HepG2 (cell line): ENCODE data around the gene CRK. TPM values are rescaled to one million over a fixed set of nuclear protein-coding genes. Genes with fewer than 3 reads are reported as not detected.
A peak's percentile ranks its signal among the peaks of the same experiment; 100 is the strongest.

Source experiments
- ATF7 ChIP-seq, 2 experiments: fragments of 450-650 bp in 1 of 2; sonication (generic) in 1 of 2; formaldehyde crosslinking in 1 of 2; IDR thresholded peaks; 2 replicates each; pipeline versions ENCODE4 v1.4.0 to v1.6.1; 2016 to 2020; ENCODE audit warnings: antibody characterized with exemption in 1 of 2, mild to moderate bottlenecking in 1 of 2, missing genetic modification reagents in 1 of 2
- FOXK2 ChIP-seq: fragments of 450-650 bp; IDR thresholded peaks from 2 replicates; pipeline ENCODE4 v1.6.1; 2016
- HCFC1 ChIP-seq: fragments of 150-350 bp; IDR thresholded peaks from 2 replicates; pipeline ENCODE4 v1.6.1; 2014; ENCODE audit warnings: low read depth, low read length
- LBX2 ChIP-seq: sonication (generic); formaldehyde crosslinking; IDR thresholded peaks from 2 replicates; pipeline ENCODE4 v1.5.0; 2020; ENCODE audit warnings: missing genetic modification reagents, mild to moderate bottlenecking, borderline replicate concordance
- MAFG ChIP-seq: sonication (generic); formaldehyde crosslinking; IDR thresholded peaks from 2 replicates; pipeline ENCODE4 v1.5.1; 2020; ENCODE audit warnings: mild to moderate bottlenecking, missing genetic modification reagents
- MLXIP ChIP-seq: sonication (generic); formaldehyde crosslinking; IDR thresholded peaks from 2 replicates; pipeline ENCODE4 v1.9.0; 2021; ENCODE audit warnings: missing genetic modification reagents, borderline replicate concordance
- RBM39 ChIP-seq: fragments of 200-400 bp; formaldehyde crosslinking; IDR thresholded peaks from one replicate; pipeline ENCODE4 v1.6.1; 2018; ENCODE audit warnings: antibody characterized with exemption, mild to moderate bottlenecking, low read depth, low read length; ENCODE audit not compliant: poor library complexity, severe bottlenecking
- SMARCC2 ChIP-seq: fragments of 450-650 bp; IDR thresholded peaks from 2 replicates; pipeline ENCODE4 v1.6.1; 2017; ENCODE audit warnings: antibody characterized with exemption, mild to moderate bottlenecking
- TCF7 ChIP-seq: sonication (generic); IDR thresholded peaks from 2 replicates; pipeline ENCODE4 v1.6.1; 2016; ENCODE audit warnings: antibody characterized with exemption, low read depth
- TRAFD1 ChIP-seq: sonication (generic); formaldehyde crosslinking; IDR thresholded peaks from 2 replicates; pipeline ENCODE4 v1.5.1; 2020; ENCODE audit warnings: missing genetic modification reagents, mild to moderate bottlenecking, borderline replicate concordance
- WIZ ChIP-seq: sonication (generic); formaldehyde crosslinking; IDR thresholded peaks from 2 replicates; pipeline ENCODE4 v1.5.1; 2020; ENCODE audit warnings: mild to moderate bottlenecking, missing genetic modification reagents
- ZBTB49 ChIP-seq: sonication (generic); formaldehyde crosslinking; IDR thresholded peaks from 2 replicates; pipeline ENCODE4 v1.4.0; 2020; ENCODE audit warnings: missing genetic modification reagents, borderline replicate concordance
- ZNF124 ChIP-seq: sonication (generic); formaldehyde crosslinking; IDR thresholded peaks from 2 replicates; pipeline ENCODE4 v1.4.0; 2020; ENCODE audit warnings: missing genetic modification reagents
- ZNF143 ChIP-seq: sonication (generic); formaldehyde crosslinking; IDR thresholded peaks from 2 replicates; pipeline ENCODE4 v1.4.0; 2020; ENCODE audit warnings: missing genetic modification reagents
- ZNF160 ChIP-seq: sonication (generic); formaldehyde crosslinking; IDR thresholded peaks from 2 replicates; pipeline ENCODE4 v1.8.0; 2022; ENCODE audit warnings: mild to moderate bottlenecking, inconsistent platforms, missing genetic modification reagents
- ZNF17 ChIP-seq: sonication (generic); formaldehyde crosslinking; IDR thresholded peaks from 2 replicates; pipeline ENCODE4 v1.5.0; 2020; ENCODE audit warnings: mild to moderate bottlenecking, missing genetic modification reagents
- ZNF274 ChIP-seq: sonication (generic); formaldehyde crosslinking; IDR thresholded peaks from 2 replicates; pipeline ENCODE4 v1.5.1; 2020; ENCODE audit warnings: mild to moderate bottlenecking, missing genetic modification reagents
- ZNF430 ChIP-seq: sonication (generic); formaldehyde crosslinking; IDR thresholded peaks from 2 replicates; pipeline ENCODE4 v1.9.0; 2021; ENCODE audit warnings: mild to moderate bottlenecking, missing genetic modification reagents
- ZNF597 ChIP-seq: sonication (generic); formaldehyde crosslinking; IDR thresholded peaks from 2 replicates; pipeline ENCODE4 v1.5.0; 2020; ENCODE audit warnings: missing genetic modification reagents
- ZNF674 ChIP-seq: sonication (generic); formaldehyde crosslinking; IDR thresholded peaks from 2 replicates; pipeline ENCODE4 v1.5.0; 2020; ENCODE audit warnings: low read depth, mild to moderate bottlenecking, missing genetic modification reagents
- polyA plus RNA-seq, 8 experiments: library from polyadenylated mRNA; depleted of rRNA in 3 of 8; stranded (reverse) in 7 of 8; unstranded in 1 of 8; fragments of >200 nt; fragmentation: Illumina TruSeq in 4 of 8; extraction: Trizol in 4 of 8; gene quantifications; 2 replicates each; pipeline versions ENCODE4 v1.2.1 to v1.2.3, GENCODE V29; 2011 to 2016; ENCODE audit warnings: low read depth in 4 of 8, missing spikeins in 1 of 8, mixed read lengths in 1 of 8; ENCODE audit not compliant: insufficient read depth in 1 of 8
- total RNA-seq, 5 experiments: library from RNA; depleted of rRNA; stranded (reverse); fragments of >200 nt; fragmentation: Illumina TruSeq; extraction: Trizol; gene quantifications; 2 replicates each; pipeline ENCODE4 v1.2.3, GENCODE V29; 2016; ENCODE audit warnings: low read depth in 1 of 5

Gene CRK
- total and polyA plus RNA-seq, 2 of the 13 experiments (the other 11 are each of a cell fraction or from before 2014, with no cell fraction given) = 47.4 to 54.2 TPM

- TF ChIP-seq WIZ = no peak; the same call in 1 of the 2 replicates
- peak; percentile 66; the same call in 1 of the 2 replicates for TF ChIP-seq LBX2 (CRISPR knock-in tag)
- TF ChIP-seq ZNF430 = peak; percentile 65; the same call in 1 of the 2 replicates
- TF ChIP-seq ZNF143 (CRISPR knock-in tag) = peak; percentile 51; the same call in 1 of the 2 replicates
- no peak for TF ChIP-seq TCF7
- TF ChIP-seq TRAFD1 (CRISPR knock-in tag) = no peak
- no peak for TF ChIP-seq ZNF597
- TF ChIP-seq SMARCC2 = no peak
- no peak for TF ChIP-seq ZNF17 (CRISPR knock-in tag)
- TF ChIP-seq FOXK2 = no peak
- TF ChIP-seq MAFG = no peak
- peak; percentile 89 for TF ChIP-seq RBM39
- no peak for TF ChIP-seq ATF7 (IDR thresholded peaks at IDR 0.05)
- TF ChIP-seq ATF7 (CRISPR knock-in tag; IDR thresholded peaks at IDR 0.05) = peak; percentile 26; the same call in 1 of the 2 replicates
- no peak for TF ChIP-seq ZNF674 (CRISPR knock-in tag)
- TF ChIP-seq ZBTB49 (CRISPR knock-in tag) = no peak
- 0 out of 2 replicates have a peak, but pooled peaks have one; percentile 36 for TF ChIP-seq ZNF274 (CRISPR knock-in tag)
- TF ChIP-seq MLXIP (CRISPR knock-in tag) = no peak
- peak; percentile 51; the same call in 1 of the 2 replicates for TF ChIP-seq ZNF124 (CRISPR knock-in tag)
- peak; percentile 23; the same call in 1 of the 2 replicates for TF ChIP-seq HCFC1
- no peak for TF ChIP-seq ZNF160 (CRISPR knock-in tag)
Measured at GRCh38 chr17:1399679-1400512, 56.1 kb downstream of the CRK start, which contains the start of gene YWHAE (continued).
